Measurements from ENCODE around the gene MGAM2.

DNA sequence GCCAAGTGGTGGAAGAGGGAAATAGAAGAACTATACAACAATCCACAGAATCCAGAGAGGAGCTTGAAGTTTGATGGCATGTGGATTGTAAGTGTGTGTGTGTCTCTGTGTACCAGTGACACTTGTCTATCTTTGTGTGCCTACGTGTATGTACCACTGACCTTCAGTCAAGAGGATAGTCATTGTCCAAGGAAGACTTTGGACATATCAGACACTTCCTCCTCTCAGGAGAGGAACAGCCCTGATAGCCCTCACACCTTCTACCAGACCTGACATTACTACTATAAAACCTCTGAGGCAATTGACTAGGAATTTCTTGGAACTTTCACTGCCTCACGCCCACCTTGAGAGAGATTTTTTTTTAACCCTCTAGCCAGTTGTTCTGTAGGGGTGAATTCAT, 19.6 kb upstream of the MGAM2 start:
- TF ChIP-seq, protein P1, sequence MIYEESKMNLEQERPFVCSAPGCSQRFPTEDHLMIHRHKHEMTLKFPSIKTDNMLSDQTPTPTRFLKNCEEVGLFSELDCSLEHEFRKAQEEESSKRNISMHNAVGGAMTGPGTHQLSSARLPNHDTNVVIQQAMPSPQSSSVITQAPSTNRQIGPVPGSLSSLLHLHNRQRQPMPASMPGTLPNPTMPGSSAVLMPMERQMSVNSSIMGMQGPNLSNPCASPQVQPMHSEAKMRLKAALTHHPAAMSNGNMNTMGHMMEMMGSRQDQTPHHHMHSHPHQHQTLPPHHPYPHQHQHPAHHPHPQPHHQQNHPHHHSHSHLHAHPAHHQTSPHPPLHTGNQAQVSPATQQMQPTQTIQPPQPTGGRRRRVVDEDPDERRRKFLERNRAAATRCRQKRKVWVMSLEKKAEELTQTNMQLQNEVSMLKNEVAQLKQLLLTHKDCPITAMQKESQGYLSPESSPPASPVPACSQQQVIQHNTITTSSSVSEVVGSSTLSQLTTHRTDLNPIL (CRISPR knock-in tag; IDR thresholded peaks at IDR 0.05; ENCODE audit: low read depth), result no peak
- TF ChIP-seq SNAI2 (CRISPR knock-in tag; IDR thresholded peaks at IDR 0.05), result no peak

Data from SK-N-SH treated with all-trans-retinoic acid at 6 μM for 48 hours (cell line).